ENCODE data around the gene LZTS2. TPM values are rescaled to one million over a fixed set of nuclear protein-coding genes. Genes with fewer than 3 reads are reported as not detected.

LZTS2 gene
- total RNA-seq, 1 donor from 2014 or later, result 19.2 TPM

GRCh38 chr10:101047961-101048892, 48.6 kb downstream of the LZTS2 start:
- peaks cover 63% of the 10 kb centered on the region for H3K27me3 Mint-ChIP-seq (ENCODE audit: low read depth)
- H3K4me1 Mint-ChIP-seq (ENCODE audit: low read depth), result peaks cover 13% of the 10 kb centered on the region
- no peak for DNase-seq (ENCODE audit: low spot score)
- H3K4me3 Mint-ChIP-seq (ENCODE audit: low read depth), result no peak overlapping the region
- no peaks in the 10 kb centered on the region for H3K9me3 Mint-ChIP-seq
- intact Hi-C loops (cut with micrococcal nuclease), result loop anchor here (5.0 to 10.0 kb wide), 2 partner anchors 74 to 187 kb away; no protein-coding TSS in a partner anchor
- no peaks in the 10 kb centered on the region for H3K36me3 Mint-ChIP-seq (ENCODE audit: low read depth)
- no peak overlapping the region for H3K27ac Mint-ChIP-seq

GRCh38 chr10:101050208-101051069, 50.8 kb downstream of the LZTS2 start:
- H3K27ac Mint-ChIP-seq, result no peak overlapping the region
- H3K4me3 Mint-ChIP-seq (ENCODE audit: low read depth), result peak overlapping the region; percentile 39
- H3K27me3 Mint-ChIP-seq (ENCODE audit: low read depth), result peaks cover 47% of the 10 kb centered on the region

GRCh38 chr10:101052285-101052684, 52.7 kb downstream of the LZTS2 start:
- Mint-ChIP-seq H3K27me3 (ENCODE audit: low read depth) (peaks cover 32% of the 10 kb centered on the region), H3K4me3 (ENCODE audit: low read depth) (no peak overlapping the region), H3K27ac (no peak overlapping the region), H3K4me1 (ENCODE audit: low read depth) (peaks cover 18% of the 10 kb centered on the region), H3K9me3 (no peaks in the 10 kb centered on the region), H3K36me3 (ENCODE audit: low read depth) (peaks cover 4% of the 10 kb centered on the region)
- intact Hi-C loops (cut with micrococcal nuclease), result no loop called here
- DNase-seq (ENCODE audit: low spot score), result no peak

More at GRCh38 chr10:101050208-101051069, 50.8 kb downstream of the LZTS2 start:
- intact Hi-C loops (cut with micrococcal nuclease), result no loop called here
- DNase-seq (ENCODE audit: low spot score), result peak; percentile 72
- peaks cover 13% of the 10 kb centered on the region for H3K4me1 Mint-ChIP-seq (ENCODE audit: low read depth)
- no peaks in the 10 kb centered on the region for H3K36me3 Mint-ChIP-seq (ENCODE audit: low read depth)
- no peaks in the 10 kb centered on the region for H3K9me3 Mint-ChIP-seq

GRCh38 chr10:101053516-101053915, 53.9 kb downstream of the LZTS2 start:
- H3K9me3 Mint-ChIP-seq, result no peaks in the 10 kb centered on the region
- peaks cover 21% of the 10 kb centered on the region for H3K27me3 Mint-ChIP-seq (ENCODE audit: low read depth)
- H3K36me3 Mint-ChIP-seq (ENCODE audit: low read depth), result peaks cover 4% of the 10 kb centered on the region
- intact Hi-C loops (cut with micrococcal nuclease), result no loop called here
- H3K27ac Mint-ChIP-seq, result no peak overlapping the region
- H3K4me3 Mint-ChIP-seq (ENCODE audit: low read depth), result no peak overlapping the region
- no peak for DNase-seq (ENCODE audit: low spot score)
- H3K4me1 Mint-ChIP-seq (ENCODE audit: low read depth), result peaks cover 16% of the 10 kb centered on the region

GRCh38 chr10:101054351-101054750, 54.7 kb downstream of the LZTS2 start:
- H3K4me1 Mint-ChIP-seq (ENCODE audit: low read depth), result peaks cover 21% of the 10 kb centered on the region
- H3K4me3 Mint-ChIP-seq (ENCODE audit: low read depth), result no peak overlapping the region
- no peak overlapping the region for H3K27ac Mint-ChIP-seq
- intact Hi-C loops (cut with micrococcal nuclease), result no loop called here
- peaks cover 12% of the 10 kb centered on the region for H3K27me3 Mint-ChIP-seq (ENCODE audit: low read depth)
- H3K36me3 Mint-ChIP-seq (ENCODE audit: low read depth), result peaks cover 4% of the 10 kb centered on the region
- no peaks in the 10 kb centered on the region for H3K9me3 Mint-ChIP-seq
- DNase-seq (ENCODE audit: low spot score), result no peak

- intact Hi-C loops (cut with micrococcal nuclease), result no loop called here
These were observed 55.3 kb downstream of the LZTS2 start for GRCh38 chr10:101054876-101055275.

GRCh38 chr10:101055411-101055810, 55.8 kb downstream of the LZTS2 start:
- peaks cover 25% of the 10 kb centered on the region for H3K4me1 Mint-ChIP-seq (ENCODE audit: low read depth)

More at GRCh38 chr10:101054876-101055275, 55.3 kb downstream of the LZTS2 start:
- no peaks in the 10 kb centered on the region for H3K9me3 Mint-ChIP-seq
- H3K27ac Mint-ChIP-seq, result no peak overlapping the region
- peaks cover 4% of the 10 kb centered on the region for H3K36me3 Mint-ChIP-seq (ENCODE audit: low read depth)
- peaks cover 7% of the 10 kb centered on the region for H3K27me3 Mint-ChIP-seq (ENCODE audit: low read depth)
- no peak overlapping the region for H3K4me3 Mint-ChIP-seq (ENCODE audit: low read depth)
- peaks cover 24% of the 10 kb centered on the region for H3K4me1 Mint-ChIP-seq (ENCODE audit: low read depth)
- DNase-seq (ENCODE audit: low spot score), result no peak

GRCh38 chr10:101056365-101057151, 57.0 kb downstream of the LZTS2 start:
- Mint-ChIP-seq H3K27me3 (ENCODE audit: low read depth) (no peaks in the 10 kb centered on the region), H3K27ac (no peak overlapping the region), H3K4me1 (ENCODE audit: low read depth) (peaks cover 23% of the 10 kb centered on the region), H3K4me3 (ENCODE audit: low read depth) (no peak overlapping the region), H3K36me3 (ENCODE audit: low read depth) (peaks cover 4% of the 10 kb centered on the region), H3K9me3 (no peaks in the 10 kb centered on the region)
- intact Hi-C loops (cut with micrococcal nuclease), result no loop called here
- DNase-seq (ENCODE audit: low spot score), result no peak

More at GRCh38 chr10:101055411-101055810, 55.8 kb downstream of the LZTS2 start:
- Mint-ChIP-seq H3K27ac (no peak overlapping the region), H3K36me3 (ENCODE audit: low read depth) (peaks cover 4% of the 10 kb centered on the region), H3K4me3 (ENCODE audit: low read depth) (no peak overlapping the region), H3K9me3 (no peaks in the 10 kb centered on the region), H3K27me3 (ENCODE audit: low read depth) (peaks cover 4% of the 10 kb centered on the region)
- intact Hi-C loops (cut with micrococcal nuclease), result no loop called here
- DNase-seq (ENCODE audit: low spot score), result no peak

Other genes with a start within 250 kb of the LZTS2 start
- 32.2 and 34.0 TPM in 2 replicates for gene SLF2, start 86.8 kb upstream of the LZTS2 start, total RNA-seq
- 1.3 and 1.6 TPM in 2 replicates for gene SEMA4G, start 30.3 kb upstream of the LZTS2 start, total RNA-seq
- 62.7 TPM in 2 replicates for gene MRPL43, start 12.3 kb upstream of the LZTS2 start, total RNA-seq
- 25.9 and 27.2 TPM in 2 replicates for gene TWNK, start 12.3 kb upstream of the LZTS2 start, total RNA-seq
- 0.53 and 0.64 TPM in 2 replicates for gene PDZD7, start 31.3 kb downstream of the LZTS2 start, total RNA-seq
- gene SFXN3, start 31.4 kb downstream of the LZTS2 start, total RNA-seq, result 41.3 and 44.3 TPM in 2 replicates
- gene KAZALD1, start 62.2 kb downstream of the LZTS2 start, total RNA-seq, result 0.55 and 0.67 TPM in 2 replicates
- not detected in 2 replicates for gene TLX1, start 131.5 kb downstream of the LZTS2 start, total RNA-seq
- gene LBX1, start 229.7 kb downstream of the LZTS2 start, total RNA-seq, result not detected in 2 replicates

Measured in activated T-helper 2 cell treated with anti-CD3 and anti-CD28 coated beads, Interferon-gamma antibody, Interleukin-2, Interleukin-4, amounts not matched to agents 10 μg/mL and 5 μg/mL and 100 μg/mL, durations not matched to agents 14 hours and 24 hours and 36 hours (primary cell).